Measurements from ENCODE around the gene EIF4EBP2. TPM values are rescaled to one million over a fixed set of nuclear protein-coding genes. Genes with fewer than 3 reads are reported as not detected.

EIF4EBP2 gene
- total and polyA plus RNA-seq, 2 of the 13 experiments (the other 11 are each of a cell fraction or from before 2014, with no cell fraction given) = 16.9 to 22.0 TPM

DNA sequence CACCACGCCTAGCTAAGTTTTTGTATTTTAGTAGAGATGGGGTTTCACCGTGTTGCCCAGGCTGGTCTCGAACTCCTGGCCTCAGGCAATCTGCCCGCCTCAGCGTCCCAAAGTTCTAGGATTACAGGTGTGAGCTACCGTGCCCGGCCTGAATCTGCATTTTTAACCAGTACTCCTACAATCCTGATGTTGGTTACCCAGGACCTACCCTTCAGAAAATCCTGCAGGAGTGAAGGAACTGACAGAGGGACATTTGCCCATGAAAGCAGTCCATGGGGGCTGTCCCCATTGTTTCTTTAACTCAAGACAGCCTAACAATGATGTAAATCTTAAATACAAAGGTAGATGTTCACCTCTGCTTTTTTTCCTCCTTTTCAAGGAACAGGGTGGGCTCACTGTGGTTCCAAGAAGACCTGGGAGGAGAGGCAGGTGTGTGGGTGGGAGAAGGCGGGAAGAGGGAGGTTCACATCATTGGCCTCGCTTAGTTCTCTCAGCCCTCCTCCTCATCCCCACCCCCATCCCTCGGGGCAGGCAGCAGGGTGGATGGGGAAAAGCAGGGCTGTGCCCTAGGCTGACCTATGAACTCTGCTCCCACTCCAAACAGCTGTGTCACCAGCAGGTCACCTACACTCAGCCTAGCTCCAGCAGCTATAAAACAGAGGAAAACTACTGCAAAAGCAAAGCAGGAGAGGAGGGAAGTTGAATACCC lies 35.0 kb upstream of the EIF4EBP2 start (continued):
- TF ChIP-seq TBX3 (IDR thresholded peaks at IDR 0.05; ENCODE audit: borderline replicate concordance) (no peak), ZMYM2 (CRISPR knock-in tag; IDR thresholded peaks at IDR 0.05) (no peak), ZIK1 (CRISPR knock-in tag; IDR thresholded peaks at IDR 0.05; ENCODE audit: borderline replicate concordance, low read depth) (no peak), ZFAT (CRISPR knock-in tag; conservative IDR thresholded peaks at IDR 0.05) (no peak), ZNF749 (CRISPR knock-in tag; IDR thresholded peaks at IDR 0.05; ENCODE audit: borderline replicate concordance) (no peak), CENPX (CRISPR knock-in tag; IDR thresholded peaks at IDR 0.05) (no peak), KDM6A (CRISPR knock-in tag; IDR thresholded peaks at IDR 0.05; ENCODE audit: low read depth) (peak; percentile 62; the same call in 1 of the 2 replicates), ZNF713 (CRISPR knock-in tag; IDR thresholded peaks at IDR 0.05) (no peak), ZNF124 (CRISPR knock-in tag; IDR thresholded peaks at IDR 0.05) (no peak), PTBP1 (IDR thresholded peaks at IDR 0.05; ENCODE audit: low read depth, low read length, poor library complexity, severe bottlenecking) (no peak), SMC3 (IDR thresholded peaks at IDR 0.05; ENCODE audit: low read length) (no peak; the same call in 1 of the 2 replicates), PLRG1 (conservative IDR thresholded peaks at IDR 0.05) (no peak), ZNF850 (CRISPR knock-in tag; conservative IDR thresholded peaks at IDR 0.05) (no peak), EHMT2 (IDR thresholded peaks at IDR 0.05; ENCODE audit: borderline replicate concordance, low read depth, low read length) (no peak), FIP1L1 (IDR thresholded peaks at IDR 0.05; ENCODE audit: borderline replicate concordance, insufficient read depth, low read depth, low read length) (no peak), HES4 (CRISPR knock-in tag; IDR thresholded peaks at IDR 0.05; ENCODE audit: borderline replicate concordance) (no peak), ZNF562 (CRISPR knock-in tag; IDR thresholded peaks at IDR 0.05; ENCODE audit: borderline replicate concordance) (no peak), ZNF337 (CRISPR knock-in tag; IDR thresholded peaks at IDR 0.05; ENCODE audit: borderline replicate concordance, low read depth) (no peak), U2AF1 (optimal IDR thresholded peaks at IDR 0.05; ENCODE audit: low read depth, low read length) (no peak), ZNF569 (CRISPR knock-in tag; IDR thresholded peaks at IDR 0.05; ENCODE audit: borderline replicate concordance) (no peak), ZNF564 (CRISPR knock-in tag; IDR thresholded peaks at IDR 0.05) (no peak), ZNF768 (CRISPR knock-in tag; IDR thresholded peaks at IDR 0.05) (no peak), SKI (IDR thresholded peaks at IDR 0.05; ENCODE audit: partially characterized antibody) (no peak), ARNT (IDR thresholded peaks at IDR 0.05) (no peak), ZKSCAN1 (IDR thresholded peaks at IDR 0.05; ENCODE audit: low read length) (no peak), SP4 (CRISPR knock-in tag; IDR thresholded peaks at IDR 0.05) (no peak), TMF1 (CRISPR knock-in tag; IDR thresholded peaks at IDR 0.05; ENCODE audit: low read depth) (no peak)
- TF ChIP-seq, protein P1, sequence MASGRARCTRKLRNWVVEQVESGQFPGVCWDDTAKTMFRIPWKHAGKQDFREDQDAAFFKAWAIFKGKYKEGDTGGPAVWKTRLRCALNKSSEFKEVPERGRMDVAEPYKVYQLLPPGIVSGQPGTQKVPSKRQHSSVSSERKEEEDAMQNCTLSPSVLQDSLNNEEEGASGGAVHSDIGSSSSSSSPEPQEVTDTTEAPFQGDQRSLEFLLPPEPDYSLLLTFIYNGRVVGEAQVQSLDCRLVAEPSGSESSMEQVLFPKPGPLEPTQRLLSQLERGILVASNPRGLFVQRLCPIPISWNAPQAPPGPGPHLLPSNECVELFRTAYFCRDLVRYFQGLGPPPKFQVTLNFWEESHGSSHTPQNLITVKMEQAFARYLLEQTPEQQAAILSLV (CRISPR knock-in tag; IDR thresholded peaks at IDR 0.05; ENCODE audit: borderline replicate concordance) = no peak
- TF ChIP-seq, protein P2, sequence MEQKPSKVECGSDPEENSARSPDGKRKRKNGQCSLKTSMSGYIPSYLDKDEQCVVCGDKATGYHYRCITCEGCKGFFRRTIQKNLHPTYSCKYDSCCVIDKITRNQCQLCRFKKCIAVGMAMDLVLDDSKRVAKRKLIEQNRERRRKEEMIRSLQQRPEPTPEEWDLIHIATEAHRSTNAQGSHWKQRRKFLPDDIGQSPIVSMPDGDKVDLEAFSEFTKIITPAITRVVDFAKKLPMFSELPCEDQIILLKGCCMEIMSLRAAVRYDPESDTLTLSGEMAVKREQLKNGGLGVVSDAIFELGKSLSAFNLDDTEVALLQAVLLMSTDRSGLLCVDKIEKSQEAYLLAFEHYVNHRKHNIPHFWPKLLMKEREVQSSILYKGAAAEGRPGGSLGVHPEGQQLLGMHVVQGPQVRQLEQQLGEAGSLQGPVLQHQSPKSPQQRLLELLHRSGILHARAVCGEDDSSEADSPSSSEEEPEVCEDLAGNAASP (CRISPR knock-in tag; IDR thresholded peaks at IDR 0.05; ENCODE audit: borderline replicate concordance) = peak; percentile 98
- TF ChIP-seq, protein P3, sequence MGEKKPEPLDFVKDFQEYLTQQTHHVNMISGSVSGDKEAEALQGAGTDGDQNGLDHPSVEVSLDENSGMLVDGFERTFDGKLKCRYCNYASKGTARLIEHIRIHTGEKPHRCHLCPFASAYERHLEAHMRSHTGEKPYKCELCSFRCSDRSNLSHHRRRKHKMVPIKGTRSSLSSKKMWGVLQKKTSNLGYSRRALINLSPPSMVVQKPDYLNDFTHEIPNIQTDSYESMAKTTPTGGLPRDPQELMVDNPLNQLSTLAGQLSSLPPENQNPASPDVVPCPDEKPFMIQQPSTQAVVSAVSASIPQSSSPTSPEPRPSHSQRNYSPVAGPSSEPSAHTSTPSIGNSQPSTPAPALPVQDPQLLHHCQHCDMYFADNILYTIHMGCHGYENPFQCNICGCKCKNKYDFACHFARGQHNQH (CRISPR knock-in tag; IDR thresholded peaks at IDR 0.05) = peak; percentile 70; the same call in 1 of the 2 replicates
